Measurements from ENCODE around the gene ZNF385D.
"Not testable (repeated sequence)": the region's sequence is repeated elsewhere in the genome, so short reads cannot be mapped to it uniquely, and the experiment has no call there.

ZNF385D gene

GRCh38 chr3:21392526-21392925, 358.5 kb downstream of the ZNF385D start:
- no peak for TF ChIP-seq ZNF274 (IDR thresholded peaks at IDR 0.05; ENCODE audit: low read depth, low read length)
- no peak for TF ChIP-seq YY1 (IDR thresholded peaks at IDR 0.05; ENCODE audit: insufficient read depth, insufficient read length)
- TF ChIP-seq SUZ12 (IDR thresholded peaks at IDR 0.05; ENCODE audit: extremely low read depth, insufficient read depth, insufficient read length) = no peak
- Histone ChIP-seq H3K36me3 (ENCODE audit: insufficient read depth, insufficient read length, low read length) (no peaks in the 10 kb centered on the region), H3K27me3 (ENCODE audit: insufficient read depth, insufficient read length) (no peaks in the 10 kb centered on the region), H3K9me3 (ENCODE audit: insufficient read depth, low read length) (0 out of 2 replicates have a peak, but pooled peaks cover 9% of the 10 kb centered on the region), H3K9ac (ENCODE audit: insufficient read length, low read depth) (no peak overlapping the region), H3K4me3 (ENCODE audit: insufficient read length, low read depth) (no peak overlapping the region), H3K4me1 (ENCODE audit: insufficient read depth, insufficient read length) (no peaks in the 10 kb centered on the region)
- DNase-seq (ENCODE audit: low read depth, low spot score) = no peak

GRCh38 chr3:21390856-21391255, 360.2 kb downstream of the ZNF385D start:
- Histone ChIP-seq H3K9me3 (ENCODE audit: insufficient read depth, low read length) (peaks cover 21% of the 10 kb centered on the region; the same call in 1 of the 2 replicates), H3K9ac (ENCODE audit: insufficient read length, low read depth) (no peak overlapping the region), H3K4me3 (ENCODE audit: insufficient read length, low read depth) (no peak overlapping the region), H3K36me3 (ENCODE audit: insufficient read depth, insufficient read length, low read length) (no peaks in the 10 kb centered on the region), H3K4me1 (ENCODE audit: insufficient read depth, insufficient read length) (no peaks in the 10 kb centered on the region), H3K27me3 (ENCODE audit: insufficient read depth, insufficient read length) (no peaks in the 10 kb centered on the region)
- no peak for DNase-seq (ENCODE audit: low read depth, low spot score)
- no peak for TF ChIP-seq ZNF274 (IDR thresholded peaks at IDR 0.05; ENCODE audit: low read depth, low read length)

- H3K36me3 ChIP-seq (ENCODE audit: insufficient read depth, insufficient read length, low read length) = no peaks in the 10 kb centered on the region
- H3K27me3 ChIP-seq (ENCODE audit: insufficient read depth, insufficient read length) = no peaks in the 10 kb centered on the region
- no peaks in the 10 kb centered on the region for H3K4me1 ChIP-seq (ENCODE audit: insufficient read depth, insufficient read length)
- no peak for DNase-seq (ENCODE audit: low read depth, low spot score)
- no peak overlapping the region for H3K4me3 ChIP-seq (ENCODE audit: insufficient read length, low read depth)
- H3K9ac ChIP-seq (ENCODE audit: insufficient read length, low read depth) = no peak overlapping the region
- H3K9me3 ChIP-seq (ENCODE audit: insufficient read depth, low read length) = peaks cover 21% of the 10 kb centered on the region; the same call in 1 of the 2 replicates
- TF ChIP-seq SUZ12 (IDR thresholded peaks at IDR 0.05; ENCODE audit: extremely low read depth, insufficient read depth, insufficient read length) = no peak
- no peak for TF ChIP-seq ZNF274 (IDR thresholded peaks at IDR 0.05; ENCODE audit: low read depth, low read length)
- no peak for TF ChIP-seq YY1 (IDR thresholded peaks at IDR 0.05; ENCODE audit: insufficient read depth, insufficient read length)
These were observed 360.9 kb downstream of the ZNF385D start for GRCh38 chr3:21390136-21390535.

- peaks cover 21% of the 10 kb centered on the region; the same call in 1 of the 2 replicates for H3K9me3 ChIP-seq (ENCODE audit: insufficient read depth, low read length)
- DNase-seq (ENCODE audit: low read depth, low spot score); H3K4me3 ChIP-seq (ENCODE audit: insufficient read length, low read depth); H3K4me1 ChIP-seq (ENCODE audit: insufficient read depth, insufficient read length); H3K36me3 ChIP-seq (ENCODE audit: insufficient read depth, insufficient read length, low read length); H3K9ac ChIP-seq (ENCODE audit: insufficient read length, low read depth); H3K27me3 ChIP-seq (ENCODE audit: insufficient read depth, insufficient read length): not testable (repeated sequence)
These were observed 363.7 kb downstream of the ZNF385D start for GRCh38 chr3:21387142-21387826.

GRCh38 chr3:21378036-21378435, 373.0 kb downstream of the ZNF385D start:
- not testable (repeated sequence) for DNase-seq (ENCODE audit: low read depth, low spot score); H3K27me3 ChIP-seq (ENCODE audit: insufficient read depth, insufficient read length); H3K4me1 ChIP-seq (ENCODE audit: insufficient read depth, insufficient read length); H3K36me3 ChIP-seq (ENCODE audit: insufficient read depth, insufficient read length, low read length); H3K4me3 ChIP-seq (ENCODE audit: insufficient read length, low read depth); H3K9me3 ChIP-seq (ENCODE audit: insufficient read depth, low read length); H3K9ac ChIP-seq (ENCODE audit: insufficient read length, low read depth)

- no peaks in the 10 kb centered on the region for H3K36me3 ChIP-seq (ENCODE audit: insufficient read depth, insufficient read length, low read length)
- TF ChIP-seq SUZ12 (IDR thresholded peaks at IDR 0.05; ENCODE audit: extremely low read depth, insufficient read depth, insufficient read length) (no peak), ZNF274 (IDR thresholded peaks at IDR 0.05; ENCODE audit: low read depth, low read length) (no peak)
- no peak overlapping the region for H3K4me3 ChIP-seq (ENCODE audit: insufficient read length, low read depth)
- no peak overlapping the region for H3K9ac ChIP-seq (ENCODE audit: insufficient read length, low read depth)
- no peak for DNase-seq (ENCODE audit: low read depth, low spot score)
- no peaks in the 10 kb centered on the region for H3K27me3 ChIP-seq (ENCODE audit: insufficient read depth, insufficient read length)
- no peaks in the 10 kb centered on the region for H3K4me1 ChIP-seq (ENCODE audit: insufficient read depth, insufficient read length)
- H3K9me3 ChIP-seq (ENCODE audit: insufficient read depth, low read length) = no peaks in the 10 kb centered on the region
These were observed 373.8 kb downstream of the ZNF385D start for GRCh38 chr3:21377071-21377769.

GRCh38 chr3:21372316-21372715, 378.7 kb downstream of the ZNF385D start:
- TF ChIP-seq YY1 (IDR thresholded peaks at IDR 0.05; ENCODE audit: insufficient read depth, insufficient read length) = no peak
- no peak for TF ChIP-seq ZNF274 (IDR thresholded peaks at IDR 0.05; ENCODE audit: low read depth, low read length)
- no peak for TF ChIP-seq SUZ12 (IDR thresholded peaks at IDR 0.05; ENCODE audit: extremely low read depth, insufficient read depth, insufficient read length)
- no peak overlapping the region for H3K4me3 ChIP-seq (ENCODE audit: insufficient read length, low read depth)

More at GRCh38 chr3:21372316-21372715, 378.7 kb downstream of the ZNF385D start:
- no peaks in the 10 kb centered on the region for H3K36me3 ChIP-seq (ENCODE audit: insufficient read depth, insufficient read length, low read length)
- H3K4me1 ChIP-seq (ENCODE audit: insufficient read depth, insufficient read length) = no peaks in the 10 kb centered on the region
- no peaks in the 10 kb centered on the region for H3K9me3 ChIP-seq (ENCODE audit: insufficient read depth, low read length)
- H3K9ac ChIP-seq (ENCODE audit: insufficient read length, low read depth) = no peak overlapping the region
- DNase-seq (ENCODE audit: low read depth, low spot score) = no peak
- no peaks in the 10 kb centered on the region for H3K27me3 ChIP-seq (ENCODE audit: insufficient read depth, insufficient read length)
